GM06990 (cell line): ENCODE measurements around the gene N4BP2.
"Not testable (repeated sequence)": the region's sequence is repeated elsewhere in the genome, so short reads cannot be mapped to it uniquely, and the experiment has no call there.

ENCODE experiments used
- DNase-seq: peaks from one replicate; pipeline ENCODE4 v3.0.0-alpha.2; 2011; ENCODE audit not compliant: insufficient read length; ENCODE audit errors: extremely low read depth
- H3K27me3 ChIP-seq: replicated peaks from 2 replicates; pipeline ENCODE4 v1.6.0; 2011; ENCODE audit warnings: low read length; ENCODE audit not compliant: control insufficient read depth, insufficient read depth
- H3K36me3 ChIP-seq: 2 replicates; pipeline ENCODE4 v1.5.1; 2011; ENCODE audit warnings: low read length; ENCODE audit not compliant: control insufficient read depth, insufficient read depth
- H3K4me3 ChIP-seq: replicated peaks from 2 replicates; pipeline ENCODE4 v1.5.1; 2011; ENCODE audit warnings: low read depth, mild to moderate bottlenecking, control low read depth, low read length
- TF ChIP-seq, protein P1 (sequence below): IDR thresholded peaks from 2 replicates; pipeline ENCODE4 v1.5.1; 2011; ENCODE audit warnings: low read length, control low read depth, mild to moderate bottlenecking, inconsistent platforms; ENCODE audit not compliant: insufficient read depth, poor library complexity, severe bottlenecking

The N4BP2 gene

DNA sequence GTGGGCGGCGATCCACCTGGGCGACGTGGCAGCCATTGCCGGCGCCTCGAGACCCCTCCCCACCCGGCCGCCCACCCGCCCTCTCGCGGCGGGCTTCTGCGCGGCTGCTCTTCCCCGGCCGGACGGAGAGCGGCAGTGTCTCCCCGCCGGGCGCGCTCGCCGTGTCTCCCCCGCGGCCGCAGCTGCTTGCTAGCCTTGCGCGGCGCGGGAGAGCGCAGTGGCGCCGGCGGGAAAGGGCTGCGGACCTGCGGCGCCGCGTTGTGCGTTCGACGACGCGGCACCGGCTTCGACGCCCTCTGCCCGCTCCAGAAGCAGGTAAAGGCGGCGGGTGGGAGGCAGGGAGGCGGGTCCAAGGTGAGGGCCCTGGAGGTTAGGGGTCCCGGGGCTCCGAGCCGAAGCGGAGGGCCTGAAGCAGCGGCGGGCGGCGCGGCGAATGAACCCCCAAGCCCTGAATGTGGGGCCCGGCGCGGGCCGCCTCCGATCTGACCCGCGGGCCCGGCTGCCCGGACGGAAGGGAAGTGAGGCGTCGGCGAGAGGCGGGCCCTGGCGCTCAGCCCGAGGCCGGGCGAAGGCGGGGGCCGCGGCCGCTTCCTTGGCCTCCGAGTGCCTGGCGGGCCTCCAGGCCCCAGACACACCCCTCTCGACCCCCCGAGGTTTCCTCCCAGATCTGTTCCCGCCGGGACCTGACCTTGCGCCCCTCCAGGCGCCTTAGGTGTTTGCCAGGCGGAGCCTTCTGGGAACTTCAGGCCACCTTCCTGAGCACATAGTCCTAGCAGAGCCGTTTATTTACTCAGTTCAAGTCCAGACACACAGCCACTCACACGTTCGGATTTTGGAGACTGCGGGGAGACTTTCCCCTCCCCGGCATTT lies at the start of gene N4BP2:
TSS of gene N4BP2 (plus strand) at position 135 of the 870 bp plus-strand sequence. CDS start 40,491 bp downstream, outside the sequence.
- Histone ChIP-seq H3K36me3 (no peaks in the 10 kb centered on the region), H3K4me3 (peak within 1 kb of the TSS; percentile 88), H3K27me3 (no peaks in the 10 kb centered on the region)
- peak; percentile 88 for DNase-seq
- TF ChIP-seq, protein P1, sequence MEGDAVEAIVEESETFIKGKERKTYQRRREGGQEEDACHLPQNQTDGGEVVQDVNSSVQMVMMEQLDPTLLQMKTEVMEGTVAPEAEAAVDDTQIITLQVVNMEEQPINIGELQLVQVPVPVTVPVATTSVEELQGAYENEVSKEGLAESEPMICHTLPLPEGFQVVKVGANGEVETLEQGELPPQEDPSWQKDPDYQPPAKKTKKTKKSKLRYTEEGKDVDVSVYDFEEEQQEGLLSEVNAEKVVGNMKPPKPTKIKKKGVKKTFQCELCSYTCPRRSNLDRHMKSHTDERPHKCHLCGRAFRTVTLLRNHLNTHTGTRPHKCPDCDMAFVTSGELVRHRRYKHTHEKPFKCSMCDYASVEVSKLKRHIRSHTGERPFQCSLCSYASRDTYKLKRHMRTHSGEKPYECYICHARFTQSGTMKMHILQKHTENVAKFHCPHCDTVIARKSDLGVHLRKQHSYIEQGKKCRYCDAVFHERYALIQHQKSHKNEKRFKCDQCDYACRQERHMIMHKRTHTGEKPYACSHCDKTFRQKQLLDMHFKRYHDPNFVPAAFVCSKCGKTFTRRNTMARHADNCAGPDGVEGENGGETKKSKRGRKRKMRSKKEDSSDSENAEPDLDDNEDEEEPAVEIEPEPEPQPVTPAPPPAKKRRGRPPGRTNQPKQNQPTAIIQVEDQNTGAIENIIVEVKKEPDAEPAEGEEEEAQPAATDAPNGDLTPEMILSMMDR, result peak; percentile 52

DNA sequence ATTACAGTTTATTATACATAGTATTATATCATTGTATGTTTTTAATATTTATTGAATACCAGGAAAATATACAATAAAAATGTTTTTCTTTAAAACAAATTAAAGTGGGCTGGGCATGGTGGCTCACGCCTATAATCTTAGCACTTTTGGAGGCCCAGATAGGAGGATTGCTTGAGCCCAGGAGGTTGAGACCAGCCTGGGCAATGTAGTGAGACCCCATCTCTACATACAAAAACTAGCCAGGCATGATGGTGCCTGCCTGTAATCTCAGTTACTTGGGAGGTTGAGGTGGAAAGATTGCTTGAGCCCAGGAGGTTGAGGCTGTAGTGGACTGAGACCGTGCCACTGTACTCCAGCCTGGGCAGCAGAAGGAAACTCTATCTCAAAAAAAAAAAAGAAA lies 40.6 kb upstream of the N4BP2 start:
- TF ChIP-seq, protein P1, result no peak
- no peak overlapping the region for H3K4me3 ChIP-seq
- DNase-seq, result no peak
- no peaks in the 10 kb centered on the region for H3K27me3 ChIP-seq
- no peaks in the 10 kb centered on the region for H3K36me3 ChIP-seq

DNA sequence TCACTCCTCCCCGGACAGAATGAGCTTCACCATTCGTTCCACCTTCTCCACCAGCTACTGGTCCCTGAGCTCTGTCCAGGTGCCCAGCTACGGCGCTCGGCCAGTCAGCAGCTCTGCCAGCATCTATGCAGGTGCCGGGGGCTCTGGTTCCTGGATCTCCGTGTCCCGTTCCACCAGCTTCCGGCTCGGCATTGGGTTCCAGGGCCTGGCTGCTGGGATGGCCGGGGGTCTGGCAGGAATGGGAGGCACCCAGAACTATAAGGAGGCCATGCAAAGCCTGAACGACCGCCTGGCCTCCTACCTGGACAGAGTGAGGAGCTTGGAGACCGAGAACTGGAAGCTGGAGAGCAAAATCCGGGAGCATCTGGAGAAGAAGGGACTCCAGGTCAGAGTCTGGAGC lies 36.4 kb upstream of the N4BP2 start:
- Histone ChIP-seq H3K27me3 (no peaks in the 10 kb centered on the region), H3K36me3 (no peaks in the 10 kb centered on the region), H3K4me3 (no peak overlapping the region)
- TF ChIP-seq, protein P1, result no peak
- DNase-seq, result no peak

DNA sequence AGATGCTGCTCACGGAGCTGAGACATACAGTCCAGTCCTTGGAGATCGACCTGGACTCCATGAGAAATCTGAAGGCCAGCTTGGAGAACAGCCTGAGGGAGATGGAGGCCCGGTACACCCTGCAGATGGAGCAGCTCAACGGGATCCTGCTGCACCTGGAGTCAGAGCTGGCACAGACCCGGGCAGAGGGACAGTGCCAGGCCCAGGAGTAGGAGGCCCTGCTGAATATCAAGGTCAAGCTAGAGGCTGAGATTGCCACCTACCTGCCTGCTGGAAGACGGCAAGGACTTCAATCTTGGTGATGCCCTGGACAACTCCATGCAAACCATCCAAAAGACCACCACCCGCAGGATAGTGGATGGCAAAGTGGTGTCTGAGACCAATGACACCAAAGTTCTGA lies 35.5 kb upstream of the N4BP2 start:
- H3K36me3 ChIP-seq, H3K4me3 ChIP-seq, DNase-seq, H3K27me3 ChIP-seq: not testable (repeated sequence)

DNA sequence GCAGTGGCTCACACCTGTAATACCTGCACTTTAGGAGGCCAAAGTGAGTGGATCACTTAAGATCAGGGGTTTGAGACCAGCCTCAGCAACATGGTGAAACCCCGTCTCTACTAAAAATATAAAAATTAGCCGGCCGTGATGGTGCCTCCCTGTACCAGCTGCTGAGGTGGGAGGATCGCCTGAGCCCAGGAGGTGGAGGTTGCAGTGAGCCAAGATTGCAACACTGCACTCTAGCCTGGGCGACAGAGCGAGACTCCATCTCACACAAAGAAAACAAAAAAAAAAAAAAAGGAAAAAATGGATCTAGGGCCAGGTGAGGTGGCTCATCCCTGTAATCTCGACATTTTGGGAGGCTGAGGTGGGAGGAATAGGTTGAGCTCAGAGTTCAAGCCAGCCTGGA lies 32.6 kb upstream of the N4BP2 start:
- not testable (repeated sequence) for H3K27me3 ChIP-seq, DNase-seq, H3K36me3 ChIP-seq, H3K4me3 ChIP-seq

DNA sequence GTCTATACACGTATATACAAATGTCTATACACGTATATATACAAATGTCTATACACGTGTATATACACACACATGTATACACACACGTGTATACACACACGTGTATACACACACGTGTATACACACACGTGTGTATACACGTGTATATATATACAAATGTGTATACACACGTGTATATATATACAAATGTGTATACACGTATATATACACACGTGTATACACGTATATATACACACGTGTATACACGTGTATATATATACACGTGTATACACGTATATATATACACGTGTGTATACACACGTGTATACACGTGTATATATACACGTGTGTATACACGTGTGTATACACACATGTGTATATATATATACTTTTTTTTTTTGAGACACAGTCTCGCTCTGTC lies 23.9 kb upstream of the N4BP2 start:
- Histone ChIP-seq H3K36me3 (no peaks in the 10 kb centered on the region), H3K27me3 (no peaks in the 10 kb centered on the region), H3K4me3 (no peak overlapping the region)
- DNase-seq, result no peak
- TF ChIP-seq, protein P1, result no peak

DNA sequence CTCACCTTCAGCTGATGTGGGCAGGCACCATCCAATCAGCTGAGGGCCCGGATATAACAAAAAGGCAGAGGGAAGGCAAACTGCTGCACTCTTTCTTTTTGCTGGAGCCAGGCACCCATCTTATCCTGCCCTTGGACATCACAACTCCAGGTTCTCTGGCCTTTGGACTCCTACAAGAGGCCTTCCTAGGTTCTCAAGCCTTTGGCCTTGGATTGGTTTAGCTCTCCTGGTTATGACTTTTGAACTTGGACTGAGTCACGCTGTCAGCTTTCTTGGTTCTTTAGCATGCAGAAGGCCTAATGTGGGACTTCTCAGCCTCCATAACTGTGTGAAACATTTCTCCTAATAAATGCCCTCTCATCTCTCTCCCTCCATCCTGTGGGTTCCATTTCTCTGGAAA lies 23.0 kb upstream of the N4BP2 start:
- DNase-seq, result no peak
- TF ChIP-seq, protein P1, result no peak
- no peak overlapping the region for H3K4me3 ChIP-seq
- no peaks in the 10 kb centered on the region for H3K36me3 ChIP-seq
- H3K27me3 ChIP-seq, result no peaks in the 10 kb centered on the region
